Mesendoderm (in vitro differentiated cells): Measurements from ENCODE around the gene LYRM4.
A peak's percentile ranks its signal among the peaks of the same experiment; 100 is the strongest.

Experiments
- DNase-seq: peaks from one replicate; pipeline ENCODE4 v3.0.0; 2013
- H2AK5ac ChIP-seq: 2 replicates; pipeline ENCODE4 v1.6.1; 2013; ENCODE audit warnings: low read length, inconsistent platforms
- H2BK120ac ChIP-seq: 2 replicates; pipeline ENCODE4 v1.6.1; 2013; ENCODE audit warnings: low read depth, mild to moderate bottlenecking, low read length, moderate library complexity, mixed read lengths
- H2BK15ac ChIP-seq: replicated peaks from 2 replicates; pipeline ENCODE4 v1.6.1; 2013; ENCODE audit warnings: low read depth, mild to moderate bottlenecking, moderate library complexity
- H2BK5ac ChIP-seq: 2 replicates; pipeline ENCODE4 v1.6.1; 2013; ENCODE audit warnings: low read length, inconsistent platforms
- H3K18ac ChIP-seq: 2 replicates; pipeline ENCODE4 v1.6.1; 2013; ENCODE audit warnings: mild to moderate bottlenecking, low read length, mixed read lengths
- H3K23ac ChIP-seq: one replicate; pipeline ENCODE4 v1.6.1; 2013; ENCODE audit warnings: low read length
- H3K27ac ChIP-seq: 2 replicates; pipeline ENCODE4 v1.5.1; 2013; ENCODE audit warnings: low read depth, mild to moderate bottlenecking, inconsistent platforms, low read length, moderate library complexity
- H3K27me3 ChIP-seq: 2 replicates; pipeline ENCODE4 v1.6.1; 2013; ENCODE audit warnings: low read length, control low read depth, mild to moderate bottlenecking, inconsistent platforms; ENCODE audit not compliant: insufficient read depth, poor library complexity
- H3K36me3 ChIP-seq: 2 replicates; pipeline ENCODE4 v1.6.1; 2013; ENCODE audit warnings: low read length, inconsistent platforms; ENCODE audit not compliant: control insufficient read depth, insufficient read depth
- H3K4ac ChIP-seq: one replicate; pipeline ENCODE4 v1.6.1; 2013; ENCODE audit warnings: low read depth, mild to moderate bottlenecking, low read length, moderate library complexity
- H3K4me1 ChIP-seq: 2 replicates; pipeline ENCODE4 v1.6.1; 2013; ENCODE audit warnings: low read depth, low read length, inconsistent platforms; ENCODE audit not compliant: control insufficient read depth
- H3K4me2 ChIP-seq: 2 replicates; pipeline ENCODE4 v1.6.1; 2013; ENCODE audit warnings: low read length
- H3K4me3 ChIP-seq: 2 replicates; pipeline ENCODE4 v1.5.1; 2013; ENCODE audit warnings: mild to moderate bottlenecking, low read length
- H3K56ac ChIP-seq: one replicate; pipeline ENCODE4 v1.6.1; 2013; ENCODE audit warnings: low read length
- H3K79me1 ChIP-seq: 2 replicates; pipeline ENCODE4 v1.6.1; 2013; ENCODE audit warnings: low read length, inconsistent platforms
- H3K79me2 ChIP-seq: 2 replicates; pipeline ENCODE4 v1.6.1; 2013; ENCODE audit warnings: mild to moderate bottlenecking, low read length; ENCODE audit not compliant: control insufficient read depth, insufficient read depth
- H3K9ac ChIP-seq: 2 replicates; pipeline ENCODE4 v1.6.1; 2013; ENCODE audit warnings: low read length, inconsistent platforms
- H4K5ac ChIP-seq: one replicate; pipeline ENCODE4 v1.6.1; 2013; ENCODE audit warnings: low read length
- H4K8ac ChIP-seq: one replicate; pipeline ENCODE4 v1.6.1; 2013; ENCODE audit warnings: low read depth, mild to moderate bottlenecking, control low read depth, low read length, moderate library complexity
- WGBS: extraction: QIAGEN DNeasy Blood & Tissue Kit; methylation state at CpG from one replicate; pipeline ENCODE4 v1.1.7; 2013; ENCODE audit warnings: low lambda C conversion rate, missing lambda C conversion rate; ENCODE audit not compliant: insufficient coverage; ENCODE audit errors: extremely low coverage; 5-methylcytosine and 5-hydroxymethylcytosine counted together

The LYRM4 gene

GRCh38 chr6:5174756-5175549 lies 85.8 kb downstream of the LYRM4 start:
- Histone ChIP-seq H3K18ac (no peak overlapping the region), H2AK5ac (no peak overlapping the region), H3K4me1 (no peaks in the 10 kb centered on the region), H3K79me1 (peaks cover 2% of the 10 kb centered on the region), H3K27me3 (no peaks in the 10 kb centered on the region), H2BK120ac (no peak overlapping the region), H3K27ac (no peak overlapping the region), H3K56ac (no peak overlapping the region), H3K23ac (no peak overlapping the region), H3K4me3 (no peak overlapping the region), H3K4me2 (no peak overlapping the region), H4K5ac (no peak overlapping the region), H4K8ac (no peak overlapping the region), H3K79me2 (no peaks in the 10 kb centered on the region), H3K36me3 (no peaks in the 10 kb centered on the region), H3K9ac (no peak overlapping the region), H2BK15ac (no peak overlapping the region), H3K4ac (no peak overlapping the region), H2BK5ac (no peak overlapping the region)
- no CpG with 5 or more reads among the region's 10 CpGs for WGBS
- peak; percentile 72 for DNase-seq

DNA sequence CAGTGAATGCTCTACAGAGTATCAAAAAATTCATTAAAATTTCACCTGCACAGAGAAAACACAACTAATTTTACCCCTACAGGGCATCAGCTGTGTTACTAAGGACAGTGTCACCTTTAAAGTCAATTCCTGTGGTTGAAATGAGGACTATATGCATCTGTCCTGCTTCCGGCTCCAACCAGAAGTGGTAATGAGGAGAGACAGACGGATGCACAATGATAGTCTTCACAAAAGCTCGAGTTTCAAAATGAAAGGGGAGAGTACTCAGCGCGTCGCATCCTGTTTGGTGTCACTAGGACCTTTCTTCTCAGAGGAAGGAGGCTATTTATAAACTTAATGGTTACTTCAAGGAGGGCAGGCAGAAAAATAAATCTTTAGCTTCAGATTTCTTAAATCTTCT lies 86.5 kb downstream of the LYRM4 start:
- no peak overlapping the region for H3K23ac ChIP-seq
- H3K9ac ChIP-seq, result no peak overlapping the region
- H2BK120ac ChIP-seq, result no peak overlapping the region
- no peak overlapping the region for H3K4me2 ChIP-seq
- H3K4me3 ChIP-seq, result no peak overlapping the region
- H3K27ac ChIP-seq, result no peak overlapping the region
- no peak overlapping the region for H4K8ac ChIP-seq
- no peak overlapping the region for H3K18ac ChIP-seq
- H3K79me1 ChIP-seq, result peaks cover 5% of the 10 kb centered on the region
- H2AK5ac ChIP-seq, result no peak overlapping the region
- DNase-seq, result no peak
- H4K5ac ChIP-seq, result no peak overlapping the region
- no peak overlapping the region for H3K56ac ChIP-seq
- H3K27me3 ChIP-seq, result no peaks in the 10 kb centered on the region
- no CpG with 5 or more reads among the region's 6 CpGs for WGBS
- no peak overlapping the region for H3K4ac ChIP-seq
- no peaks in the 10 kb centered on the region for H3K4me1 ChIP-seq
- no peak overlapping the region for H2BK15ac ChIP-seq
- no peaks in the 10 kb centered on the region for H3K79me2 ChIP-seq
- no peak overlapping the region for H2BK5ac ChIP-seq
- H3K36me3 ChIP-seq, result no peaks in the 10 kb centered on the region

- H3K18ac ChIP-seq, result no peak overlapping the region
- no peaks in the 10 kb centered on the region for H3K27me3 ChIP-seq
- H3K4ac ChIP-seq, result no peak overlapping the region
- no peak overlapping the region for H4K5ac ChIP-seq
- DNase-seq, result no peak
- H3K4me1 ChIP-seq, result no peaks in the 10 kb centered on the region
- no peak overlapping the region for H3K9ac ChIP-seq
- no peak overlapping the region for H2BK15ac ChIP-seq
- H3K27ac ChIP-seq, result no peak overlapping the region
- no peak overlapping the region for H2AK5ac ChIP-seq
- WGBS, result no CpG with 5 or more reads among the region's 3 CpGs
- no peak overlapping the region for H2BK5ac ChIP-seq
- no peaks in the 10 kb centered on the region for H3K36me3 ChIP-seq
- no peak overlapping the region for H2BK120ac ChIP-seq
- no peak overlapping the region for H3K4me3 ChIP-seq
- no peak overlapping the region for H3K56ac ChIP-seq
- H3K79me2 ChIP-seq, result no peaks in the 10 kb centered on the region
- no peak overlapping the region for H3K4me2 ChIP-seq
- H4K8ac ChIP-seq, result no peak overlapping the region
- no peak overlapping the region for H3K23ac ChIP-seq
- H3K79me1 ChIP-seq, result peaks cover 5% of the 10 kb centered on the region
Measured at GRCh38 chr6:5173810-5174209, 86.9 kb downstream of the LYRM4 start.

- Histone ChIP-seq H3K56ac (no peak overlapping the region), H3K4me2 (no peak overlapping the region), H3K4ac (no peak overlapping the region), H3K27me3 (no peaks in the 10 kb centered on the region), H3K79me1 (peaks cover 5% of the 10 kb centered on the region), H2BK15ac (no peak overlapping the region), H2BK5ac (no peak overlapping the region), H2BK120ac (no peak overlapping the region), H3K9ac (no peak overlapping the region), H4K8ac (no peak overlapping the region), H3K79me2 (no peaks in the 10 kb centered on the region), H3K36me3 (no peaks in the 10 kb centered on the region), H3K4me1 (no peaks in the 10 kb centered on the region), H4K5ac (no peak overlapping the region), H3K27ac (no peak overlapping the region), H2AK5ac (no peak overlapping the region), H3K18ac (no peak overlapping the region), H3K4me3 (no peak overlapping the region), H3K23ac (no peak overlapping the region)
- DNase-seq, result no peak
- no CpG with 5 or more reads among the region's 4 CpGs for WGBS
Measured at GRCh38 chr6:5172897-5173474, 87.8 kb downstream of the LYRM4 start.

DNA sequence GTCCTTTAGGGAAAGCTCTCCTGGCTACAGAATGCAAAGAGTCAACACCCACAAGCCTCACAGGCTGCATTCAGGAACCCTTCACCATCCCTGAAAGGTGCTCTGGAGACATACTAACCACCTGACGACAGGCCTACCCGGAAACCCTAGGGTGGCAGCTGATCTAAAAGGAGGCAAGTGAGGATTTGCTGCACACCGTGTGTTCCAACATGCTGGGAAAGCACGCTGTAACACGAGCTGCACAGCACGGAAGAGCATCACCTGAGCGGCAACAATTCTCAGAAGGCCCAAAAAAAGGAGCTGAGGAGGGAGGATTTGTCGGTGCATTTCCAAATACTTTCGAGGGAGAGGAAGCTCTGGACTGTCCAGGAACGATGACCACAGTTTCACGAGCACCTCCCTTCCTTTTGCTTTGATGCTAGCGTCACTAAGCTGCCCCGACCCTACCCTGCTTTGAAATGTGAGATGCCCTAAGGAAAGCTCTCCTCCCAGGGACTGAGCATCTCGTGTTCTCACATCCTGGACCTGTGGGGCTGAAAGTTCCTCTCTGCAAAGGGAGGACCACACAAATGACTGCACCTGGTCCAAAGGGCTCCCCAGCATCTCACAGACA lies 88.6 kb downstream of the LYRM4 start:
- WGBS, result no CpG with 5 or more reads among the region's 14 CpGs
- Histone ChIP-seq H3K79me1 (peaks cover 5% of the 10 kb centered on the region), H3K4me1 (no peaks in the 10 kb centered on the region), H3K79me2 (no peaks in the 10 kb centered on the region), H3K18ac (no peak overlapping the region), H3K36me3 (no peaks in the 10 kb centered on the region), H2BK5ac (no peak overlapping the region), H2AK5ac (no peak overlapping the region), H3K4me3 (no peak overlapping the region), H2BK15ac (no peak overlapping the region), H3K9ac (no peak overlapping the region), H4K5ac (no peak overlapping the region), H3K4me2 (no peak overlapping the region), H3K56ac (no peak overlapping the region), H3K27ac (no peak overlapping the region), H2BK120ac (no peak overlapping the region), H3K23ac (no peak overlapping the region), H3K27me3 (no peaks in the 10 kb centered on the region), H3K4ac (no peak overlapping the region), H4K8ac (no peak overlapping the region)
- no peak for DNase-seq
